Measurements from ENCODE around the gene TLE2. TPM values are rescaled to one million over a fixed set of nuclear protein-coding genes. Genes with fewer than 3 reads are reported as not detected.
"Not testable (repeated sequence)": the region's sequence is repeated elsewhere in the genome, so short reads cannot be mapped to it uniquely, and the experiment has no call there.

TLE2 gene
- total RNA-seq, 1 donor: 4.4 TPM

GRCh38 chr19:3059653-3060052 is 30.6 kb upstream of the TLE2 start:
- H3K9me3 ChIP-seq (ENCODE audit: low read depth, low read length): no peaks in the 10 kb centered on the region
- H3K4me1 ChIP-seq (ENCODE audit: insufficient read depth, low read length): peaks cover 64% of the 10 kb centered on the region
- H3K4me3 ChIP-seq (ENCODE audit: low read length): peak overlapping the region; percentile 63
- no peaks in the 10 kb centered on the region for H3K27me3 ChIP-seq (ENCODE audit: insufficient read depth, low read length)

- Histone ChIP-seq H3K4me3 (ENCODE audit: low read length) (no peak overlapping the region), H3K27me3 (ENCODE audit: insufficient read depth, low read length) (no peaks in the 10 kb centered on the region), H3K9me3 (ENCODE audit: low read depth, low read length) (no peaks in the 10 kb centered on the region), H3K4me1 (ENCODE audit: insufficient read depth, low read length) (peaks cover 59% of the 10 kb centered on the region)
These were observed 29.8 kb upstream of the TLE2 start for GRCh38 chr19:3058821-3059314.

- no peak overlapping the region for H3K4me3 ChIP-seq (ENCODE audit: low read length)
- no peaks in the 10 kb centered on the region for H3K27me3 ChIP-seq (ENCODE audit: insufficient read depth, low read length)
- peaks cover 53% of the 10 kb centered on the region for H3K4me1 ChIP-seq (ENCODE audit: insufficient read depth, low read length)
- H3K9me3 ChIP-seq (ENCODE audit: low read depth, low read length): no peaks in the 10 kb centered on the region
These were observed 29.1 kb upstream of the TLE2 start for GRCh38 chr19:3058009-3058820.

- Histone ChIP-seq H3K9me3 (ENCODE audit: low read depth, low read length) (no peaks in the 10 kb centered on the region), H3K4me1 (ENCODE audit: insufficient read depth, low read length) (peaks cover 47% of the 10 kb centered on the region), H3K4me3 (ENCODE audit: low read length) (no peak overlapping the region), H3K27me3 (ENCODE audit: insufficient read depth, low read length) (no peaks in the 10 kb centered on the region)
These were observed 28.2 kb upstream of the TLE2 start for GRCh38 chr19:3057275-3057714.

- Histone ChIP-seq H3K4me3 (ENCODE audit: low read length) (no peak overlapping the region), H3K27me3 (ENCODE audit: insufficient read depth, low read length) (no peaks in the 10 kb centered on the region), H3K9me3 (ENCODE audit: low read depth, low read length) (no peaks in the 10 kb centered on the region), H3K4me1 (ENCODE audit: insufficient read depth, low read length) (peaks cover 47% of the 10 kb centered on the region)
These were observed 27.5 kb upstream of the TLE2 start for GRCh38 chr19:3056417-3057088.

- Histone ChIP-seq H3K9me3 (ENCODE audit: low read depth, low read length) (no peaks in the 10 kb centered on the region), H3K27me3 (ENCODE audit: insufficient read depth, low read length) (no peaks in the 10 kb centered on the region), H3K4me1 (ENCODE audit: insufficient read depth, low read length) (peaks cover 45% of the 10 kb centered on the region), H3K4me3 (ENCODE audit: low read length) (no peak overlapping the region)
These were observed 26.8 kb upstream of the TLE2 start for GRCh38 chr19:3055741-3056416.

GRCh38 chr19:3054972-3055740 is 26.1 kb upstream of the TLE2 start:
- H3K27me3 ChIP-seq (ENCODE audit: insufficient read depth, low read length): no peaks in the 10 kb centered on the region
- no peak overlapping the region for H3K4me3 ChIP-seq (ENCODE audit: low read length)
- H3K9me3 ChIP-seq (ENCODE audit: low read depth, low read length): no peaks in the 10 kb centered on the region
- peaks cover 38% of the 10 kb centered on the region for H3K4me1 ChIP-seq (ENCODE audit: insufficient read depth, low read length)

- peaks cover 31% of the 10 kb centered on the region for H3K4me1 ChIP-seq (ENCODE audit: insufficient read depth, low read length)
- H3K9me3 ChIP-seq (ENCODE audit: low read depth, low read length): no peaks in the 10 kb centered on the region
- no peak overlapping the region for H3K4me3 ChIP-seq (ENCODE audit: low read length)
- H3K27me3 ChIP-seq (ENCODE audit: insufficient read depth, low read length): no peaks in the 10 kb centered on the region
These were observed 25.3 kb upstream of the TLE2 start for GRCh38 chr19:3054265-3054971.

GRCh38 chr19:3053780-3054179 is 24.7 kb upstream of the TLE2 start:
- H3K4me3 ChIP-seq (ENCODE audit: low read length): no peak overlapping the region
- no peaks in the 10 kb centered on the region for H3K27me3 ChIP-seq (ENCODE audit: insufficient read depth, low read length)
- peaks cover 24% of the 10 kb centered on the region for H3K4me1 ChIP-seq (ENCODE audit: insufficient read depth, low read length)
- no peaks in the 10 kb centered on the region for H3K9me3 ChIP-seq (ENCODE audit: low read depth, low read length)

GRCh38 chr19:3053218-3053621 is 24.1 kb upstream of the TLE2 start:
- H3K9me3 ChIP-seq (ENCODE audit: low read depth, low read length): no peaks in the 10 kb centered on the region
- no peak overlapping the region for H3K4me3 ChIP-seq (ENCODE audit: low read length)
- H3K27me3 ChIP-seq (ENCODE audit: insufficient read depth, low read length): peaks cover 2% of the 10 kb centered on the region
- H3K4me1 ChIP-seq (ENCODE audit: insufficient read depth, low read length): peaks cover 20% of the 10 kb centered on the region

GRCh38 chr19:3050016-3050415 is 20.9 kb upstream of the TLE2 start:
- not testable (repeated sequence) for H3K9me3 ChIP-seq (ENCODE audit: low read depth, low read length); H3K4me3 ChIP-seq (ENCODE audit: low read length); H3K27me3 ChIP-seq (ENCODE audit: insufficient read depth, low read length)
- peaks cover 16% of the 10 kb centered on the region for H3K4me1 ChIP-seq (ENCODE audit: insufficient read depth, low read length)

GRCh38 chr19:3049089-3049488 is 20.0 kb upstream of the TLE2 start:
- no peaks in the 10 kb centered on the region for H3K9me3 ChIP-seq (ENCODE audit: low read depth, low read length)
- no peak overlapping the region for H3K4me3 ChIP-seq (ENCODE audit: low read length)
- H3K4me1 ChIP-seq (ENCODE audit: insufficient read depth, low read length): peaks cover 11% of the 10 kb centered on the region
- peaks cover 3% of the 10 kb centered on the region for H3K27me3 ChIP-seq (ENCODE audit: insufficient read depth, low read length)

- peaks cover 3% of the 10 kb centered on the region for H3K27me3 ChIP-seq (ENCODE audit: insufficient read depth, low read length)
- H3K4me3 ChIP-seq (ENCODE audit: low read length): no peak overlapping the region
- H3K9me3 ChIP-seq (ENCODE audit: low read depth, low read length): no peaks in the 10 kb centered on the region
- H3K4me1 ChIP-seq (ENCODE audit: insufficient read depth, low read length): peaks cover 11% of the 10 kb centered on the region
These were observed 19.1 kb upstream of the TLE2 start for GRCh38 chr19:3048190-3048533.

- H3K27me3 ChIP-seq (ENCODE audit: insufficient read depth, low read length): peaks cover 4% of the 10 kb centered on the region
- H3K4me3 ChIP-seq (ENCODE audit: low read length): peak overlapping the region; percentile 15
- no peaks in the 10 kb centered on the region for H3K9me3 ChIP-seq (ENCODE audit: low read depth, low read length)
- H3K4me1 ChIP-seq (ENCODE audit: insufficient read depth, low read length): peaks cover 11% of the 10 kb centered on the region
These were observed 18.6 kb upstream of the TLE2 start for GRCh38 chr19:3047496-3048189.

All from mononuclear cell (primary cell).